Mucosa of descending colon (tissue), 3 donors: ENCODE measurements around the gene BANP. TPM values are rescaled to one million over a fixed set of nuclear protein-coding genes. Genes with fewer than 3 reads are reported as not detected.

Experiments used
- ATAC-seq: fragments of 200-7000 bp; cut with Tn5 transposase; one replicate; pipeline ENCODE4 v1.9.1; 2020; ENCODE audit warnings: mild to moderate bottlenecking, moderate library complexity
- DNase-seq, 3 donors: peaks; one replicate each; pipeline ENCODE4 v3.0.0-alpha.2; 2020
- H3K36me3 ChIP-seq: fragments of 200-600 bp; one replicate; pipeline ENCODE4 v1.8.0; 2021; ENCODE audit warnings: low read depth, mild to moderate bottlenecking
- H3K4me1 ChIP-seq: fragments of 200-600 bp; one replicate; pipeline ENCODE4 v1.8.0; 2021; ENCODE audit warnings: low read depth, mild to moderate bottlenecking
- H3K4me3 ChIP-seq: fragments of 200-600 bp; one replicate; pipeline ENCODE4 v1.8.0; 2021; ENCODE audit warnings: mild to moderate bottlenecking
- H3K9me3 ChIP-seq: fragments of 200-600 bp; one replicate; pipeline ENCODE4 v1.8.0; 2021; ENCODE audit warnings: mild to moderate bottlenecking
- CTCF ChIP-seq: fragments of 200-600 bp; IDR thresholded peaks from one replicate; pipeline ENCODE4 v1.8.0; 2022; ENCODE audit warnings: antibody characterized with exemption, mild to moderate bottlenecking
- intact Hi-C, 2 donors: fragments of 100-400 bp; cut with DNase I in 1 of 2; cut with micrococcal nuclease in 1 of 2; formaldehyde crosslinking; loops; one replicate each; pipeline versions ENCODE4 v1.11.0 to v1.11.1; 2022; cut with DNase I, micrococcal nuclease
- total RNA-seq, 3 donors: library from RNA; stranded (reverse); fragmentation: NEBNext Ultra II Directional in 2 of 3; extraction: Animal tissue kit (Norgen Biotek cat#: 25700) in 2 of 3; gene quantifications; one replicate each; pipeline versions ENCODE4 v1.2.1 to v1.2.4, GENCODE V29; 2021 to 2023
- donor health status: DM: no; HTN: no; CAD: no; lungs with moderate emphysema.
- donor health status: DM: no; HTN: no; CAD: no.
- donor health status: DM: no; HTN: yes; CAD: no.

Gene BANP
- total RNA-seq, 3 donors from 2014 or later: 24.4 to 36.0 (median 26.1) TPM

- intact Hi-C loops: no loop called here
- TF ChIP-seq CTCF: no peak
- H3K4me3 ChIP-seq: no peak overlapping the region
- ATAC-seq (no peak), DNase-seq (peak in 1 of 3 donors; percentile 46)
- no peaks in the 10 kb centered on the region for H3K4me1 ChIP-seq
- peaks cover 6% of the 10 kb centered on the region for H3K36me3 ChIP-seq
- H3K9me3 ChIP-seq: no peaks in the 10 kb centered on the region
Observed at GRCh38 chr16:88062341-88063210, 111.3 kb downstream of the BANP start.

DNA sequence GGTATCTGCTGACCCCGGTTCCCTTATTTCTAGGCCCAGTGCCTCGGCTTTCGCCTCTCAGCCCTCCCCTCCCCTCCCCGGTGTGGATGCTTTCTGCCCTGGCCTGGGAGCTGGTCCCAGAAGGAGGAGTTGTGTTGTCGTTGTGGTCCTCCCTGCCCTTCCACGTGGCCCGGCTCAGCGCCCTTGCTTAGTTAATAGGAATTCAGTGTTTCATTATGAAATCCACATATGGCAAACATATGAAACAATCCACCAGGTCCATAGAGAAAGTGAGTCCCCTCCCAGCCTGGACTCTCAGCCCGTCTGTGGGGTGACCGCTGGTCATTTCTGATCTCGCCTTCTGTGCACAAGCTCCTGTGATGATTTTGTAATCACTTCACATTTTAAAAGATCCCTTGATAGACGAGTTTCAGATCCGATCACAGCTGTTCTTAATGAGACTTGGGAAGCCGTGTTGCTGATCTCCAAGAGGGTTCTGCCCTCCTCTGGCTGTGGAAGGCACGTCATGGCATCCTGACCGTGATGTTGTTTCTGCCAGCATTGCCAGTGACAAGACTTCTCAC is 112.1 kb downstream of the BANP start:
- ATAC-seq (no peak), DNase-seq (peak in 1 of 3 donors; percentile 54)
- TF ChIP-seq CTCF: no peak
- Histone ChIP-seq H3K4me3 (no peak overlapping the region), H3K4me1 (no peaks in the 10 kb centered on the region), H3K36me3 (peaks cover 6% of the 10 kb centered on the region), H3K9me3 (no peaks in the 10 kb centered on the region)
- intact Hi-C loops: no loop called here

DNA sequence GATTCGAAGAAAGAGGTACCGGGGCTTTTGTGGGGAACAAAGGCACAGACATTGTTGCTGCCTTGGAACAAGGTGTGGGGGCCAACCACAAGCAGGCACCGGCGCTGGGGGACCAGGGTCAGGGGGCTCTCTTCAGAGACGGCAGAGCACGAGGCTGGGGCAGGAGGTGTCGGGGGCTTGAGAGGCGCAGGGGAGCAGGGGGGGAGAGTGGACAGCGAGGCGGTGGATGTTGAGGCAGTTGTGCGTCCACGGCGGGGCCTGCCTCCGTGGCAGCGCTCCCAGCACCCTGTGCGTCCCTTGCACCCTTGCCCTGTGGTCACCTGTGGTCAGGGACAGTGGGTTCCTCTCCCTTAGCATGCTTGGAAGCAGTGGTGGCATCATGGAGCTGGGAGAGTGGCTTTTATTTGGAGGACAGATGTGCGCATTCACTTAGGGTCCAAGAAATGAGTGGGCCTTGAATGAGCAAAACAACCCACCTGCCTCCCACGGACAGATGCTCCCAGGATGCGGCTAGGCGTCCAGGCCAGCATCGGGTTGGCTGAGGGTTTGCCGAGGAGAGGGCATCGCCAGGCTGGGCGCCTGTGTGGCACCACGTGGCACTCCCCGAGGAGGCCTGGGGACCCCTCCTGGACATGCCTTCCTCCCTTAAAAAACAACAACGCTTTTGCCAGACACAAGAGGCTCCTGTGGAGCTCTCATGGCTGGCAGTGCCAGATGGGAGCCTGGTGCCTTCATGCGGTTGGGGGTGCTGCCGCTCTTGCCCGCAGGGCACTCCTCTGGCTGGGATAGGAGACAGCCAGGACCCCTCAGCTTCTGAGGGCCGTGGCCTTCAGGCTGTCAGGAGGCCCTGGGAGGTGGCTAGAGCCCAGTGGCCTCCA is 113.0 kb downstream of the BANP start:
- H3K9me3 ChIP-seq: no peaks in the 10 kb centered on the region
- H3K36me3 ChIP-seq: peaks cover 6% of the 10 kb centered on the region
- H3K4me3 ChIP-seq: no peak overlapping the region
- peak in 1 of 3 donors; percentile 34 for DNase-seq
- ATAC-seq: no peak
- intact Hi-C loops: no loop called here
- no peaks in the 10 kb centered on the region for H3K4me1 ChIP-seq
- TF ChIP-seq CTCF: no peak

- no peak for ATAC-seq
- Histone ChIP-seq H3K4me3 (no peak overlapping the region), H3K4me1 (no peaks in the 10 kb centered on the region), H3K9me3 (no peaks in the 10 kb centered on the region), H3K36me3 (no peaks in the 10 kb centered on the region)
- no peak for TF ChIP-seq CTCF
- no peak for DNase-seq
- intact Hi-C loops: no loop called here
Observed at GRCh38 chr16:88064889-88065746, 113.9 kb downstream of the BANP start.

DNA sequence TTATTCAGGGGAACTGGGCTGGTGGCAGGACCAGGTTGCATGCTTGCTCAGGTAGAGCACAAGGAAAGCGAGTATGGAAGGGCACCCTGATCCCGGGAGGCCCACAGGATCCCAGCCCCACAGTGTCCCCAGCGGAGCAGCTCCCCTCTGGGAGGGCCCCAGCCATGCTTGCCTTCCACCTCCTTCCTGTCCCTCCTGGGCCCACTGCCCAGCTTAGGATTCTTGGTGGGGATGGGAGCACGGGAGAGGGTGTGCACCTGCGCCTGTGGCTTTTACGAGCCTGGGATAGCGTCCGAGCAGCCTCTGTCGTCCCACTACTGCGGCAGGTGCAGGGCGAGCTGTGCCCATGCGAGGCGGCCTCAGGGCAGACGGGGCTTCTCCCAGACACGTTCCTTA is 114.5 kb downstream of the BANP start:
- peak in 1 of 3 donors; percentile 45 for DNase-seq
- no peak for TF ChIP-seq CTCF
- ATAC-seq: peak; percentile 65

More for the DNA sequence above, 114.5 kb downstream of the BANP start:
- Histone ChIP-seq H3K4me3 (no peak overlapping the region), H3K9me3 (no peaks in the 10 kb centered on the region), H3K36me3 (no peaks in the 10 kb centered on the region), H3K4me1 (no peaks in the 10 kb centered on the region)
- intact Hi-C loops: no loop called here
